Activated CD8-positive, alpha-beta memory T cell treated with anti-CD3 and anti-CD28 coated beads, Interleukin-2, amount 50 U/mL, for 48 hours (primary cell): Measurements from ENCODE around the gene CCL27.

Source experiments
- DNase-seq: peaks from one replicate; pipeline ENCODE4 v3.0.0-alpha.2; 2020

CCL27 gene, protein sequence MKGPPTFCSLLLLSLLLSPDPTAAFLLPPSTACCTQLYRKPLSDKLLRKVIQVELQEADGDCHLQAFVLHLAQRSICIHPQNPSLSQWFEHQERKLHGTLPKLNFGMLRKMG

DNA sequence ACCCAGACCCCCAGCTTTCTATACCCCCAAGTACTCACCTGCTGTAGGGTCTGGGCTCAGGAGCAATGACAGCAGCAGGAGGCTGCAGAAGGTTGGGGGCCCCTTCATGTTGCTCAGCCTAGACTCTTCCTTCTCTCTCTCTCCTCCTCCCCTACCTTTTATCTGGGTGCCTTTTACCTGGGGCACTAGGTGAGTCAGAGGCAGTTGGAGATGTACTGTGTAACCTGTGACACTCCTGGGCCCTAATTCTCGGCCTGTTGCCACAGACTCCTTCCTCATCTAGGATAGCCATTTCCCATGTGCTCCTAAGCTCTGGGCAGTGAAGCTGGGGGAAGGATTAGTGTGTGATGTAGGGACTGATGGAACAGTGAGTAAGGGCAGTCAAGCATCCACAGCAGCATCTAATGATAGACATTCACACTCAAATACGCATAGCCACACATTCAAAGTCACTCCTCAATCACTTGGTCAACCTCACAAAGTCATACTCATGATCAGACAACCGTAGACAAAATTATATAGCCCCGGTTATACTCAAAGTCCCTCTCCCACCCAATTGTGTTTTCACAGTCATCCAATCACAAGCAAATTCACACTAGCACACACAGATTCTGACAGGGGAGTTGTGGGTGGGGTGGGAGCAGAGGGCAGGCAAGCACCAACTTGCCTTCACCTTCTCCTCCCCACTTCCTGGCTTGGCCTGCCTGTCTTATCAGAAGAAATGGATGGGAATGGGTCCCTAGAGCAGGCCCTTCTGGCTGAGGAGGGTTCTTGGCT, at the start of gene CCL27:
TSS of gene CCL27 (minus strand) at position 132 of the 777 bp plus-strand sequence. CDS start at position 108, 24 bp downstream.
- no peak for DNase-seq

DNA sequence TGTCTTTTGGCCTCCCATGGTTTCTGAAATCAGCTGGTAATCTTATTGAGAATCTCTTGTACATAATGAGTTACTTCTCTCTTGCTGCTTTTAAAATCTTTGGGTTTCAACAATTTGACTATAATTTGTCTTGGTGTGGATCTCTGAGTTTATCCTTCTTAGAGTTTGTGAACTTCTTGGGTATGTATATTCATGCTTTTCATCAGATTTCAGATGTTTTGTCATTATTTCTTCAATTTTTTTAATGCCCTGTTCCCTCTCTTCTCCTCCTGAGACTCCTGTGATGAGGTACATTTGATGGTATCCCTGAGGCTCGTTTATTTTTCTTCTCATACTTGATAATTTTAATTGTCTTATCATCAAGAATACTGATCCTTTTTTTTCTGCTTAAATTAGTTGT, 49.7 kb upstream of the CCL27 start:
- DNase-seq, result no peak

DNA sequence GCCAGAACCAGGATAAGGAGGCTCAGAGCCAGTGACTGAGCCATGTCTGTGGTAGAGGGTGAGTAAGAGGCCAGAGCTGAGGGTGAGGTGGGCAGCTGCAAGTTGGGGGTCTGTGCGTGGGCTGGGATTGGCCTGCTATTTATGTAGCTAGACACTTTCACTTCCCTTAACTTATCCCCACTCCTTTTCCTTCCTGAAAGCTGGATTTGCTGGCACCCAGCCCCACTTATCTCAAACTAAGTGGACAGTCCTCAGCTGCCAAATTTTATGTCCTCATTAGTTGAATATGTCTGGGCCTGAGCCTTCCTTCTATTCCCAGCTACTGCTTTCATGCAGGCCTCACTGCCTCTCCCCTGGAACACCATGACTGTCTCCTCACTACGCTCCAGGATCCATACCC, 47.6 kb upstream of the CCL27 start, which contains the start of gene CCL21:
TSS of gene CCL21 (minus strand) at position 114 of the 400 bp plus-strand sequence. CDS start at position 44, 70 bp downstream.
- no peak for DNase-seq

DNA sequence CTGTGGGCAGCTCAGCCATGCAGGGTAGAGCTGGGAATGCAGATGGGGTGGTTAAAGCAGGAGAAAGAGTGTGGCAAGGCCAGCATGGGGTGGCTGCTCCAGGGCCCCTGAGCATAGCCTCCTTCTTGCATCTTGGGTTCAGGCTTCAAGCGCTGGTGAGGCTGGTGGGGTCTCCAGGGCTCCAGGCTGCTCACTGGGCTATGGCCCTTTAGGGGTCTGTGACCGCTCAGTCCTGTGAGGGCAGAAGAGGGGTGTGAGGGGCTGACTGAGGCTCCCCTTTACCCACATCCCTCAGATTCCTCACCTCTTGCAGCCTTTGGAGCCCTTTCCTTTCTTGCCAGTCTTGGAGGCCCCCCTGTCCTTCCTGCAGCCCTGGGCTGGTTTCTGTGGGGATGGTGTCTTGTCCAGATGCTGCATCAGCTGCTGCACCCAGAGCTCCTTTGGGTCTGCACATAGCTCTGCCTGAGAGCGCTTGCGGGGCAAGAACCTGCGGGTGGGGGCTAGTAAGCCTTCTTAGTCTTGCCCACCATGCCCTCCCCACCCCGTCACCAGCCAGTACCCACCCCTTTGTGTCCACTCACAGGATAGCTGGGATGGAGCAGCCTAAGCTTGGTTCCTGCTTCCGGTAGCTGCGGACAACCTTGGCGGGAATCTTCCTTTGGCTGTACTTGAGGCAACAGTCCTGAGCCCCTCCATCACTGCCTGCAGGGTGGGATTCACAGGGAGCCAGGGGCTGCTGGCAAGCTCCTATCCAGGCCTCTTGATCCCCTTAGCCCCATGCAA, 46.9 kb upstream of the CCL27 start:
- DNase-seq, result no peak

DNA sequence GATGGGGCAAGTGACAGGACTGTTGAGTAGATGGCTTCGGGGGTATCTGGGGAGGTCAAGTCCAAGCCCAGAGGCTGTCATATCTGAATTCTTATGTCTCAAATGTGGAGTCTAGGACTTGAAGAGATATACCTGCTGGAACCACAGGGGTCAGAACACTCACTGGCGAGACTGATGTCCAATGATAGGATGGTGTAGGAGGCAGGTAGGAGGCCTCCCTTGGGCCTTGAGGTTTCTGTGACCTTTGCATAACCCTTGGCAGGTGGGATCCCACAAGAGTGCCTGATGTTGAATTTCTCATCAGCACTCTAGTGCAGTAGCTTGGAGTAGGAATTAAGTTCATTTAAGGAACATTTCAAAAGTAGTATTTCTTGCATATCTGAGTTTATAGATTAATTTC, 44.7 kb upstream of the CCL27 start:
- no peak for DNase-seq

DNA sequence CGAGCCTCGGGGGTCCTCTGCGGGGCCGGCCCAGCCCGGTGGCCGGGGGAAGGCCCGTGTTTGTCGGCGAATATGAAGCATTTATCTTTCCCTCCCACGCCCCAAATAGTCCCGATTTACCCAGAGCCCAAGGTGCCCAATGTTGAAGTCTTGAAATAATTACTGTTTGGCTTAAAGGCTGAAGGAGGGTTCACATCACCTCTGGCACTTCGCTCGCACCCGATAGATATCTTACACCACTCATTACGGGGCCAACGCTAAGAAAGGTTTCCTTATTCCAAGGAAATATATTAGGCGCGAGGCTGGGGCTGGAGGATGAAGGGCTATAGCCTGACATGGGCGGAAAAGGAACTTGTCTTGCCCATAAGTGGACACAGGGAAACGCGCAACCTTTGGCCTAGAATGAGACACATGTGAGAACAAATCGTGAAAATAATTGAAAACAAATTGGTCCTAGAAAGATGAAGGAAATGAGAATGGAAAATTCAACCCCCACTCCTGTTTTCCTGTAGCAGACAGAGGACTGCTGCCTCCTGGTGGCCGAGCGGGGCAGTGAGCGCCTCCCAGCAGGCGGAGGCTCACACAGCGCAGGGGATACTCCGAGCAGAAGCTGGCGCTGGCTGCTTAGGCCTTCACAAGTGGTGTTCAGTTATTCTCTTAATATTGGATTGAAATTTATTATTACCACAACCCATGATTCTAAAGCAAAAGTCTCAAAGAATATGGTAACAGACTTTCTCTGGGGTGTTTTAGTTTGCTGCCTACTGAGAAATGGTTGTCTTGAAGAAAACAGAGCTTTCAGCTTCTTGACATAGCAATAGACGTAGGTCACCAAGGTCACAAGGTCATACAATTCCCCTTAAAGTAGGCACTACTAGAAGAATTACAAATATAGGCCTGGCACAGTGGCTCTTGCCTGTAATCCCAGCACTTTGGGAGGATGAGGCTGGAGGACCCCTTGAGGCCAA, 39.6 kb upstream of the CCL27 start:
- DNase-seq, result peak; percentile 91

DNA sequence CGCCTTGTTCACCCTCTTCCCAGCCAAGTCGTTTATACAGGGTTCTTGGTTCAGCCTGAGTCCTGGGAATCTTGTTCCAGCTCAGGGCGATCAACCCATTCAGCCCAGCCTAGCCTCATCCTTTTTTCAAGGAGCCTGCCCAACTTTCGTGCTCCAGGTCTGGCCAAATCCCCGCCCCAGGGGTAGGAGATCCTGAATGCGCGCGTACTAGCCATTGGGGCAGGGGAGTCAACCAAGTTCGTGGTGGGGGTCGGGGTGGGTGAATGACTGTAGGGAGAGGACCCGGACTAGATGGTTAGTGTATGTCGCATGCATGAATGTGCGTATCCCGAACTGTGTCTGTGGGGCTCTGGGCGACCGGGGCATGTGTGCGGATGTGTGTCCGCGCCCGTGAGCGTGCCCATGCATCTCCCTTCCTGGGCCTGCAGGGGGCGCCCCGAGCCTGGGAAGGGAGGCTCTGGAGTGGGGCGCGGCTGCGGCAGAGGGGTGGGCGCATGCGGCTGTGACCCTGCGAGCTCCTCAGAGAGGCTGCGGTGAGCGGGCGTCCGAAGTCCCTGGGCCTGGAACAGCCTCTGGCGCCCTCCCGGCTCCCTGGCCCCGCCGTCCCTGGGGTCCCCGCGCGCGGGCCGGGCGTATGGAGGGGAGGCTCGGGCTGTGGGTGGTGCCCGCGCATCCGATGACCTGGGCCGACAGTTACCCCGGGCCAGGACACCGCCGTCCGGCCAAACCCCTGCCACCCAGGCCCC, 38.7 kb upstream of the CCL27 start:
- DNase-seq, result peak; percentile 94

DNA sequence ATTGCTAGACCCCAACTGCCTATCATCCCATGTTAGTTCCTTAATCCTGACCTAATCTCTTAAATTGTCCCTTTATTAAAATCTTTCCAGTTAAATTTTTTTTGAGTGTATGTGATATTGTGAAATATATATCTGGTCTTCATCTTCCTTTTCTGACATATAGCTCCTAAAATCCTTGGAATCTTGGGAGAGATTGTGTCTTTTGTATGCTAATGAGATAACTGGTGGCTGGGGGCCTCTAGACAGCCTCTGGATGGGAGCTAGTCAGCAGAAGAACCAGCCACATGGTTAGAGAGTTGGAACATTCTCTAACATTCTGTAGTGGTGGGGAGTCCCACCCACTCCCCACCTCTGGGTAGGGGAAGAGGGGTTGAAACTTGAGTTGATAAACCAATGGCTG, 32.4 kb upstream of the CCL27 start:
- no peak for DNase-seq

DNA sequence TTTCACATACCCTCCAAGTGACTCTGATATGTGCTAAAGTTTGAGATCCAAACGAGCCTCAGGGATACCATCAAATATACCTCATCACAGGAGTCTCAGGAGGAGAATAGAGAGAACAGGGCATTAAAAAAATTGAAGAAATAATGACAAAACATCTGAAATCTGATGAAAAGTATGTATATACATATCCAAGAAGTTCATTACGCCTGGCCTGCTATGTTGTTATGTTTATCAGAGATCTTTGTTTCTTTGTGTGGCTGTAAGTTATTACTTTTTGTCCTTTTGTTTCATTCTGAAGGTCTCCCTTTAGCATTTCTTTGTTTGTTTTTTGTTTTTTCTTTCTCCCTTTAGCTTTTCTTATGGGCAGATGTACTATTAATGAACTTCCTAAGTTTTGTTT, 31.1 kb upstream of the CCL27 start:
- DNase-seq, result no peak

DNA sequence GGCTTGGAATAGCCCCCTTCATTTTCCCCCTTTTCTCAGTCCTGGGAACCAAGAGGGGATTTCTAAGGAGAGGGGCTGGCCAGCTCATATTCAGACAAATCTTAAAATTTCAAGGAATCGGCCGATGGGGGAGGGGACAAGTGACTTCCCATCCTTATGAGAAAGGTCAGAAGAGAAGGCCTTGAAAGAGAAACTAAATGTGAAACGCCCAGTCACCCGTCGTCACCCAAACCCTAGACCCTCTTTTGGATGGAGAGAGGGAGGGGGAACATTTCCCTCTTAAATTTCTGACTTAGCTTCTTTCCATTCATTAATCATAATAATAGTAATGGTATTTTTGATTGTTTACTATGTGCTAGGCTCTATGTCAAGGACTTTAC, 29.5 kb upstream of the CCL27 start:
- DNase-seq, result no peak

DNA sequence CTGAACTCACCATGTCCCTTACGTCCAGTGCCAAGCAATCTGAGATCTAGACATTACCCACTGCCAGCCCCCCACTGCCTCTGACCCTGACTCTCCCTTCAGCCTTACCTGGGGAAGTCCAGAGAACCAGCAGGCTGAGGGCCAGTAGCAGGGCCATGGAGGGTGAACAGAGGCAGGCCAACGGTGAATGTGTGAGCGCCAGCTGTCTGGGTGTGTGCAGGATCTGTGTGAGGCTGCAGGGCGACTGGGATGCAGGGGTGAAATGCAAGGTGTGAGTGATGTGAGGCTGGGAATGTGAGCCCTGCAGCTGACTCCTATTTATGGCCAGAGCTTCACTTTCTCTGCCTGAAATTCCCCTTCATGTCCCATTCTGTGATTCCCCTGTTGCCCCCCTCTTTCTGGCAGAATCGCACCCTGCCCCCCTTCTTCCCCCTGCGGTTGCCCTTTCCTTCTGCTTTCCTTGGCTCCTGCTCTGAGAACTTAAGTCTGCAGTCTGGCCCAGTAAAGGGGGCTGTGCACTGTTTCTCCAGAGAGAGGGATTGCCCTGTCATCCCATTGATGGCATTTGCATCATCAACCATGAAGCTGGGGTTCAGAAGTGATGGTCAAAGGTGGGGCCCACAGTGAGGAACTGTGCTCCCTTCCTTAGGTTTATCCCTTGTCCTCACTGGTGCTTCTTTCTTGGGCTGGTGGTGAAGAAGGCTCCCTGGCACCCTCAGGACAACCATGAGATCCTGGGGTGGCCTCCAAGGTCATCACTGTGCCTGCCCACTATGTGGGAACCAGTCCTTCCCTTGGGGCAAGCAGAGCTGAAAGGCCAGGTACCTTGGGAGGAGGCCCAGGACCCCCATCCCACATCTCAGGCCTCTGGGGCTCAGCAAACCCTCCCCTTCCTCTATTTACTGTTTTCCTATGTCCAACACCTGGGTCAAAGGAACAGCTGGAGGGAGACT, 28.8 kb upstream of the CCL27 start, which contains the start of gene CCL19:
TSS of gene CCL19 (minus strand) at position 294 of the 953 bp plus-strand sequence. CDS start at position 157, 137 bp downstream.
- no peak for DNase-seq

DNA sequence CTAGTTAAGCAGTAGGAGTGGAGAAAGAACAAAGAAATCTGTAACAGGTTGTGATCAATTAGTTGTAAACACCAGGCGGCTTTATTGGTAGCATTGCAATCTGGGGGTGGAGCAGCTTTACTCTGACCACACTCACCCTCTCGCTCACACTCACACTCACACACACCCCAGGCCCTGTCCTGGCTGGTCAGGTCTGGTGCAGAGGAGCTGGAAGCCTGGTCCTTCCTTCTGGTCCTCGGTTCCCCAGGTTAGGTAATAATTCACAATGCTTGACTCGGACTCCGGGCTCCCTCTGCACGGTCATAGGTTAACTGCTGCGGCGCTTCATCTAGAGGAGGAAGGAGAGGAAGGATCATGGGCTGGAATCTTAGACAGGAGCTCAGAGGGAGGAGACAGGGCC, 27.1 kb upstream of the CCL27 start:
- no peak for DNase-seq

DNA sequence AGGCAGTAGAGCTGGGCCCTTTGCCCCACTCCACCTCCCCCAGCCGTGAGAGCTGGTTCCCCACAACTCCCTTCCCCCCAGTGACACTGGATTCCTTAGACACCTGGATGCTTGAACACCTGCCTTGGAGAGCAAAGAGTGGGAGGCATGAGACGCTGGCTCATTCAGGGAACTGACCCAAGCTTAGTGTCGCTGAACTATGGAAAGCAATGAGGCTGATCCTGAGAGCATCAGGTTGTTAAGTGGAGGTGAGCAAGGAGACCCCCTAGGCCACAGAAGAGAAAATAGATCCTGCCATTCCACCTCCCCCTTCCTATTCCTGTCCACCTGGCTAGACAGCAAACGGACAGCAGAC, 26.6 kb upstream of the CCL27 start:
- no peak for DNase-seq

DNA sequence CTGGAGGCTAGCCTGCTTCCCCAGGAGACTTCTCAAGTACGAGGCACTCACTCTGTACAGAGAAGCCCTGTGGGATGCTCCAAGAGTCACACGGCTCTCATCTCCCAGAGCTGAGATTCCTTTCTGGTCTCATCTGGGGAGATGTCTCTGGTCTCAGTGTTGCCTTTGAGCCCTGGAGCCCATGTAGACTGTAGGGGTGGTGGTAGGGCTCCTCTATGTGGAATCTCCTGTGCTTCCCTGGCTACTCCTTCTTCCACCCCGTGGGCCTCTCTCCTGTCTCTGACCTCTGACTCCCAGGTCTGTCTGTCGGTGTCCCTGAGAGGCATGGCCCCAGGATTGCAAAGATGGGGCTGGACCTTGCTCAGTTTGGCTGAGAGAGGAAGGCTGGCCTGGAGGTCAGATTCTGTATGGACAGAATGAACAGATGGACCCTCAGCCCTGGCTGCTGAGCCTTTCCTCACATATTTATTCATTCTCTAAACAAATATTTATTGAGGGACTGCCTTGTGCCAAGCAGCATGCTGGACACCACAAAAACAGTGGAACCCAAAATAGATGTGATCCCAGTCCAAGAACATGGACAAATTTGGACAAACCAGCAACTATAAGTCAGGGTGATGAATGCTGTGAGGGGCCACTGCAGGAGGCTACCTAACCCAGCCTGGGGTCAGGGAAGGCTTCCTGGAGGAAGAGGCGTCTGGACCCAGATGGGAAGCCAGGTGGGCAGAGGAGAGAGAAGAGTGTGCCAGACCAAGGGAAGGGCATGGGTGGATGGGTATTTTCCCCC, 26.1 kb upstream of the CCL27 start:
- no peak for DNase-seq

DNA sequence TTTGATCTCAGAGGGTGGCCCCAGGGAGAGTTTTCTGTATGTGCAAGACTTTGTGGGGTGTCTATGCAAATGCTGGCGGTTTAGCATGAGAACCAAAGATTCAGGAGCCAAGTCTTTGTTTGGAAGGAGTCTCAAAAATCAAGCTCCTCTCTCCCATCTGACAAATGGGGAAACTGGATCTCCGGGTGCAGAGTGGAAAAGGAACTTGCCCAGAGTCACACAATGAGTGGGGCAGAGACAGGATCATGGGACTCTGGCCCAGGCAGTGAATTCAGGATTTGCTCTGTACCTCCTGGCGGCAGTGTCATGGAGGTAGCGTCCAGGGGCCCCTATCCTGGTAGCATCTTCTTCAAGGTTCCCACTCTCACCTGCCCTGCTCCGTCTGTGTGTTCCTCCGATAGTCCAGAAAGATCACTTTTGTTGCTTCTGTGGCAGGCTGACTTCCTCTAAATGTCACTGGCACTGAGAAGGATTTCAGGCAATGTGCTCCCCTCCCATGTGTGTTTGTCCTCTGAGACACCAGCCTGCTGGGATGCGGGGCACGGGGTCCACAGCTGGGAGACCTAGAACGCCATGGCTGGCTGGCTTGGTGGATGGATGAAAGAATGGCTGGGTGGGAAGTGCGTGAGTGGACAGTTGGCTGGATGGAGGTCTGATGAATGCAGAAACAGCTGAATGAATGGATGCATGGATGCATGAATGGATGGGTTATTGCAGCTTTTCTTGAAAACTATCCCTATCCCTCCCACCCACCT, 25.0 kb upstream of the CCL27 start:
- no peak for DNase-seq

DNA sequence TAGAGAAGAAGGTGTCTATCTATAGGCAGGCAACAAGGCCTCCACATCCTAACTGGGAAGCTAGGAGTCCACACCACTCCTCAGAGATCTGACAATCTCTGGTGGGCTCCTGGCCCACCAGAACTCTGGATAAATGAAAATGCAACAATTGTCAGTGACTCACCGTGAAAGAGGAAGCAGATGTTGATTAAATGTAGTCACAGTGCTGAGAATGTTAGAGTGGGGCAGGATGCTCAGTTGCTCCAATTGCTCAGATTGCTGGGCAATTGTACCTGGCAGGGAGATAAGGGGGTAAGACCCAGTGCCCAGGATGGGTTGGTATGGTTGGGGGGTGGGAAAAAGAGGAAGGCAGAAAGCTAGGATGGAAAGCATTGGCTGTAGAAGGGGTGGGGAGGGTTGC, 24.3 kb upstream of the CCL27 start:
- DNase-seq, result no peak

DNA sequence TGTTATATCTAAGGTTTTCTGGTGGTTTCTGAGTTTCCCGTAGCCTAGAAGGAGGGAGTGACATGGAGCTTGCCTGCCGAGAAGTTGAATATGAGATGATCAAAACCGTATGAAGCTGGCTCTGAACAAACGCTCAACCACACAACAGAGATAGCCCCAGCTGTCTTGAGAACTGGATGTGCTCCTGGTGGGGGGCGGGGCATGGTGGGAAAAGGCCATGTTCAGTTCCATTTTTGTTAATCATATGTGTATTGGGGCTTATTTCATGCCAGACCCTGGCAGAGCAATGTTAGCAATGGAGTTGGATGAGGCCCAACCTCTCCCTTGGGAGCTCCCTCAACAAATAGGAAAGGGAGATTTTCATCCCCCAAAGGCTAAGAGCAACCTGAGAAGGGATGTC, 23.8 kb upstream of the CCL27 start:
- DNase-seq, result no peak

DNA sequence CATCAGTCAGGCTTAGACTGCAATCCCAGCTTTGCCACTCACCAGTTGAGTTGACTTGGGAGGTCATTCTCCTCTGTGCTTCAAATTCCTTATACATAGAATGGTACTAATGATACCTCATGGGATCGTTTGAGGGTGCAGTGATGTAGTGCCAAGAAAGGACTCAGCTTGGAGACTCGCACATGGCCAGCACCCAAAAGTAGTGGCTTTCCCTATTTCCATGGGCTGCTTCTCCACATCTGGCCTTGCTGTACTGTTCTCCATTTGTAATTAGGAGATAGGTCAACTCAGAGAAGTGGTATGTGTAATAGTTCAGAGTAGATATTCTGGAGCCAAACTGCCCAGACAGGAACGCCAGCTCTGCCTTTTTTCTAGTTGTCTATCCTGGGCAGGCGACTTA, 23.1 kb upstream of the CCL27 start:
- DNase-seq, result no peak

DNA sequence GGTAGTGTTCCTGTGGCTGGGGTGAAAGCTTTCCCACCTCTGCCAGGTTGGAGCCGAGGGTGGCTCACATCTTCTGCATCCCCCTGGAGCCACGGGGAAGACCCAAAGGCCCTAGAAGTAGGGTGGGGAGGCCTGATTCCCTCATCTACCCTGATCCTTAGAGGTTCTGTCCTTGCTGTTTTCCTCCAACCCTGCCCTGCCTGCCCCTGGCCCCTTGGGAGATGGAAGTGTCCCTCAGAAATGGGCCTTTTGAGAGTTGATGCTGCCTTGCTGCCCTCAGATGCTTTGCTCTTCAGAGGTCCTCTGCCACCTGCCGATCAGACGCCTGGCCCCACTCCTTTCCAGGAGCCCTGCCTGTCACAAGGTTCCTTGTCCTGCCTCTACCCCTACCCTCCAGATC, 22.4 kb upstream of the CCL27 start:
- no peak for DNase-seq
